Measurements from ENCODE around the gene OR4C5. TPM values are rescaled to one million over a fixed set of nuclear protein-coding genes. Genes with fewer than 3 reads are reported as not detected.

The OR4C5 gene
- total RNA-seq: not detected

DNA sequence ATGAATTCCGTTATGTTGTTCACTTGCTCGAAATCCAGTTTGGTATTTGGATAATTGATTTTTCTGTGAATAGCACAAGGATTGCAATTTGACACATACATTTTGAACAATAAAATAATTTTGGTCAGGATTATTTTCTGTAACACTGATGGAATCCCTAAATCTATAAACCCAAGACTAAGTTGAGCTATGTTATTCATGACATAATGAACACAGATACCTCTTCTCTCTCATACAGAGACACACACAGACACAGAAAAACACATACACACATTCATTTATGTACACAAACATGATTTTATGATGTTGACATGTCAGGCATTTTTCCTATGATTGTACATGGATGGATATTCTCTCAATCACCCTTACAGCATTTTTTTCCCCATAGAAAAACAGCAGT is at the start of gene OR4C5:
Gene OR4C5, minus strand, starts transcription at position 101 of the 400 bp plus-strand sequence. Its CDS starts 0 bp downstream, at position 101.

DNA sequence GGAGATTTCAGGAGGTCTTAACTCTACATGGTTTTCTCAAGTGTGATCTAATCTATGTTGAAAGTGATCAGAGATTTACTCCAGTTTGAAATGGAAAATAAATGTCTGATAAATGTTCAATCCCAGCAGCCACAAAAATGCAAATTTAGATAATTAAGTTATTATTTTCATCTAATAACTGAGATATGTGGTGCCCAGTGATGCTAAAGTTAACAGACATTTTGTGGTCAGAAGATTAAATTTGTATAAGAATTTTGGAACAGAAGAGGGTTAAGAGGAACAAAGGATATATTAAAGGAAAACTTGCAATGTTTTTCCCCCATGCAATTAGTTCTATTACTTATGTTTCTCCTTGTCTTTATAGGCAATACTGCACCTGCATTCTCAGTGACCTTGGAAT is 41.6 kb downstream of the OR4C5 start, which contains the start of gene OR4C3:
Gene OR4C3, plus strand, starts transcription at position 301 of the 400 bp plus-strand sequence. CDS start 102 bp downstream, outside the sequence.

Other genes with a start within 250 kb of the OR4C5 start
- not detected for gene OR4B1, start 149.7 kb downstream of the OR4C5 start, total RNA-seq
- gene OR4X2, start 121.4 kb downstream of the OR4C5 start, total RNA-seq: not detected
- not detected for gene OR4X1, start 102.6 kb downstream of the OR4C5 start, total RNA-seq
- not detected for gene OR4S1, start 60.2 kb downstream of the OR4C5 start, total RNA-seq
- not detected for gene OR4C3, start 41.5 kb downstream of the OR4C5 start, total RNA-seq
- not detected for gene OR4A47, start 122.3 kb upstream of the OR4C5 start, total RNA-seq